ENCODE measurements around the gene CTDP1. TPM values are rescaled to one million over a fixed set of nuclear protein-coding genes. Genes with fewer than 3 reads are reported as not detected.

The CTDP1 gene
- polyA plus RNA-seq, 4 donors = 12.4 to 20.1 (median 16.1) TPM

- Histone ChIP-seq H3K4me1 (ENCODE audit: control insufficient read depth in 3 of 3, insufficient read depth in 2 of 3, low read depth in 1 of 3, low read length in 2 of 3) (no peaks in the 10 kb centered on the region), H3K27me3 (ENCODE audit: control insufficient read depth in 3 of 3, insufficient read depth in 3 of 3, low read length in 3 of 3) (no peaks in the 10 kb centered on the region), H3K36me3 (ENCODE audit: control insufficient read depth in 3 of 3, insufficient read depth in 2 of 3, low read depth in 1 of 3, low read length in 3 of 3) (no peaks in the 10 kb centered on the region), H3K27ac (ENCODE audit: low read depth in 1 of 3, low read length in 2 of 3) (no peak overlapping the region), H3K9me3 (ENCODE audit: control insufficient read depth in 2 of 2, insufficient read depth in 1 of 2, low read depth in 1 of 2, low read length in 1 of 2) (peaks cover 0 to 2% of the 10 kb centered on the region in 2 donors), H3K4me3 (ENCODE audit: low read depth in 1 of 3, low read length in 3 of 3) (no peak overlapping the region)
- WGBS, 3 donors = 82 to 86% (median 86%) methylated on average over 5 to 6 of the region's 6 CpGs
- FAIRE-seq (no peak), DNase-seq (no peak)
Observed at GRCh38 chr18:79764131-79764530, 84.5 kb downstream of the CTDP1 start.

GRCh38 chr18:79765491-79766245 lies 86.1 kb downstream of the CTDP1 start:
- Histone ChIP-seq H3K4me3 (ENCODE audit: low read depth in 1 of 3, low read length in 3 of 3) (no peak overlapping the region), H3K27me3 (ENCODE audit: control insufficient read depth in 3 of 3, insufficient read depth in 3 of 3, low read length in 3 of 3) (no peaks in the 10 kb centered on the region), H3K9me3 (ENCODE audit: control insufficient read depth in 2 of 2, insufficient read depth in 1 of 2, low read depth in 1 of 2, low read length in 1 of 2) (peaks cover 0 to 6% of the 10 kb centered on the region in 2 donors), H3K36me3 (ENCODE audit: control insufficient read depth in 3 of 3, insufficient read depth in 2 of 3, low read depth in 1 of 3, low read length in 3 of 3) (no peaks in the 10 kb centered on the region), H3K4me1 (ENCODE audit: control insufficient read depth in 3 of 3, insufficient read depth in 2 of 3, low read depth in 1 of 3, low read length in 2 of 3) (no peaks in the 10 kb centered on the region), H3K27ac (ENCODE audit: low read depth in 1 of 3, low read length in 2 of 3) (no peak overlapping the region)
- WGBS, 3 donors = 65 to 71% (median 69%) methylated on average over 14 of the region's 14 CpGs
- DNase-seq (no peak), FAIRE-seq (no peak)

- Histone ChIP-seq H3K4me3 (ENCODE audit: low read depth in 1 of 3, low read length in 3 of 3) (no peak overlapping the region), H3K27me3 (ENCODE audit: control insufficient read depth in 3 of 3, insufficient read depth in 3 of 3, low read length in 3 of 3) (no peaks in the 10 kb centered on the region), H3K27ac (ENCODE audit: low read depth in 1 of 3, low read length in 2 of 3) (no peak overlapping the region), H3K36me3 (ENCODE audit: control insufficient read depth in 3 of 3, insufficient read depth in 2 of 3, low read depth in 1 of 3, low read length in 3 of 3) (no peaks in the 10 kb centered on the region), H3K9me3 (ENCODE audit: control insufficient read depth in 2 of 2, insufficient read depth in 1 of 2, low read depth in 1 of 2, low read length in 1 of 2) (peaks cover 0 to 6% of the 10 kb centered on the region in 2 donors), H3K4me1 (ENCODE audit: control insufficient read depth in 3 of 3, insufficient read depth in 2 of 3, low read depth in 1 of 3, low read length in 2 of 3) (no peaks in the 10 kb centered on the region)
- DNase-seq (no peak), FAIRE-seq (no peak)
- 59 to 68% (median 66%) methylated on average over 16 of the region's 16 CpGs for WGBS, 3 donors
Observed at GRCh38 chr18:79766308-79766707, 86.7 kb downstream of the CTDP1 start.

GRCh38 chr18:79768745-79769144 lies 89.1 kb downstream of the CTDP1 start:
- WGBS, 3 donors = 54 to 58% (median 56%) methylated on average over 3 of the region's 3 CpGs
- H3K4me1 ChIP-seq (ENCODE audit: control insufficient read depth in 3 of 3, insufficient read depth in 2 of 3, low read depth in 1 of 3, low read length in 2 of 3) = no peaks in the 10 kb centered on the region
- FAIRE-seq (no peak), DNase-seq (no peak)
- peaks cover 0 to 6% of the 10 kb centered on the region in 2 donors for H3K9me3 ChIP-seq (ENCODE audit: control insufficient read depth in 2 of 2, insufficient read depth in 1 of 2, low read depth in 1 of 2, low read length in 1 of 2)
- no peak overlapping the region for H3K4me3 ChIP-seq (ENCODE audit: low read depth in 1 of 3, low read length in 3 of 3)
- no peak overlapping the region for H3K27ac ChIP-seq (ENCODE audit: low read depth in 1 of 3, low read length in 2 of 3)
- H3K36me3 ChIP-seq (ENCODE audit: control insufficient read depth in 3 of 3, insufficient read depth in 2 of 3, low read depth in 1 of 3, low read length in 3 of 3) = no peaks in the 10 kb centered on the region
- H3K27me3 ChIP-seq (ENCODE audit: control insufficient read depth in 3 of 3, insufficient read depth in 3 of 3, low read length in 3 of 3) = no peaks in the 10 kb centered on the region

GRCh38 chr18:79769698-79770500 lies 90.3 kb downstream of the CTDP1 start:
- FAIRE-seq = no peak
- H3K27me3 ChIP-seq (ENCODE audit: control insufficient read depth in 3 of 3, insufficient read depth in 3 of 3, low read length in 3 of 3) = no peaks in the 10 kb centered on the region
- H3K4me1 ChIP-seq (ENCODE audit: control insufficient read depth in 3 of 3, insufficient read depth in 2 of 3, low read depth in 1 of 3, low read length in 2 of 3) = no peaks in the 10 kb centered on the region
- WGBS, 3 donors = 80 to 88% (median 84%) methylated on average over 27 to 31 of the region's 31 CpGs
- H3K36me3 ChIP-seq (ENCODE audit: control insufficient read depth in 3 of 3, insufficient read depth in 2 of 3, low read depth in 1 of 3, low read length in 3 of 3) = no peaks in the 10 kb centered on the region
- no peak overlapping the region for H3K27ac ChIP-seq (ENCODE audit: low read depth in 1 of 3, low read length in 2 of 3)
- H3K4me3 ChIP-seq (ENCODE audit: low read depth in 1 of 3, low read length in 3 of 3) = no peak overlapping the region
- H3K9me3 ChIP-seq (ENCODE audit: control insufficient read depth in 2 of 2, insufficient read depth in 1 of 2, low read depth in 1 of 2, low read length in 1 of 2) = peaks cover 0 to 6% of the 10 kb centered on the region in 2 donors
- no peak for DNase-seq

GRCh38 chr18:79770501-79770815 lies 90.9 kb downstream of the CTDP1 start:
- WGBS, 3 donors = 61 to 75% (median 74%) methylated on average over 8 to 11 of the region's 11 CpGs
- Histone ChIP-seq H3K27me3 (ENCODE audit: control insufficient read depth in 3 of 3, insufficient read depth in 3 of 3, low read length in 3 of 3) (no peaks in the 10 kb centered on the region), H3K4me3 (ENCODE audit: low read depth in 1 of 3, low read length in 3 of 3) (no peak overlapping the region), H3K27ac (ENCODE audit: low read depth in 1 of 3, low read length in 2 of 3) (no peak overlapping the region), H3K4me1 (ENCODE audit: control insufficient read depth in 3 of 3, insufficient read depth in 2 of 3, low read depth in 1 of 3, low read length in 2 of 3) (no peaks in the 10 kb centered on the region), H3K9me3 (ENCODE audit: control insufficient read depth in 2 of 2, insufficient read depth in 1 of 2, low read depth in 1 of 2, low read length in 1 of 2) (peaks cover 0 to 6% of the 10 kb centered on the region in 2 donors), H3K36me3 (ENCODE audit: control insufficient read depth in 3 of 3, insufficient read depth in 2 of 3, low read depth in 1 of 3, low read length in 3 of 3) (no peaks in the 10 kb centered on the region)
- FAIRE-seq (no peak), DNase-seq (no peak)

- FAIRE-seq = no peak
- no peaks in the 10 kb centered on the region for H3K27me3 ChIP-seq (ENCODE audit: control insufficient read depth in 3 of 3, insufficient read depth in 3 of 3, low read length in 3 of 3)
Observed at GRCh38 chr18:79770826-79771225, 91.2 kb downstream of the CTDP1 start.

GRCh38 chr18:79771446-79772107 lies 92.0 kb downstream of the CTDP1 start:
- peaks cover 0 to 6% of the 10 kb centered on the region in 2 donors for H3K9me3 ChIP-seq (ENCODE audit: control insufficient read depth in 2 of 2, insufficient read depth in 1 of 2, low read depth in 1 of 2, low read length in 1 of 2)
- H3K4me3 ChIP-seq (ENCODE audit: low read depth in 1 of 3, low read length in 3 of 3) = no peak overlapping the region
- H3K36me3 ChIP-seq (ENCODE audit: control insufficient read depth in 3 of 3, insufficient read depth in 2 of 3, low read depth in 1 of 3, low read length in 3 of 3) = no peaks in the 10 kb centered on the region
- no peaks in the 10 kb centered on the region for H3K4me1 ChIP-seq (ENCODE audit: control insufficient read depth in 3 of 3, insufficient read depth in 2 of 3, low read depth in 1 of 3, low read length in 2 of 3)
- H3K27me3 ChIP-seq (ENCODE audit: control insufficient read depth in 3 of 3, insufficient read depth in 3 of 3, low read length in 3 of 3) = no peaks in the 10 kb centered on the region
- no peak overlapping the region for H3K27ac ChIP-seq (ENCODE audit: low read depth in 1 of 3, low read length in 2 of 3)
- no peak for DNase-seq
- no peak for FAIRE-seq
- 71 to 76% (median 73%) methylated on average over 31 to 35 of the region's 35 CpGs for WGBS, 3 donors

More at GRCh38 chr18:79770826-79771225, 91.2 kb downstream of the CTDP1 start:
- no peaks in the 10 kb centered on the region for H3K4me1 ChIP-seq (ENCODE audit: control insufficient read depth in 3 of 3, insufficient read depth in 2 of 3, low read depth in 1 of 3, low read length in 2 of 3)
- H3K9me3 ChIP-seq (ENCODE audit: control insufficient read depth in 2 of 2, insufficient read depth in 1 of 2, low read depth in 1 of 2, low read length in 1 of 2) = peaks cover 0 to 6% of the 10 kb centered on the region in 2 donors
- H3K36me3 ChIP-seq (ENCODE audit: control insufficient read depth in 3 of 3, insufficient read depth in 2 of 3, low read depth in 1 of 3, low read length in 3 of 3) = no peaks in the 10 kb centered on the region
- no peak overlapping the region for H3K4me3 ChIP-seq (ENCODE audit: low read depth in 1 of 3, low read length in 3 of 3)
- H3K27ac ChIP-seq (ENCODE audit: low read depth in 1 of 3, low read length in 2 of 3) = no peak overlapping the region
- WGBS, 3 donors = 75 to 87% (median 75%) methylated on average over 10 to 23 of the region's 24 CpGs
- no peak for DNase-seq
